GM23338 (cell line): ENCODE results near the gene GFI1B. TPM values are rescaled to one million over a fixed set of nuclear protein-coding genes. Genes with fewer than 3 reads are reported as not detected.

ENCODE experiments used
- ATAC-seq: fragments of 200-7000 bp; cut with Tn5 transposase; 3 replicates; pipeline ENCODE4 v1.9.1; 2020
- DNase-seq: peaks from one replicate; pipeline ENCODE4 v3.0.0-alpha.2; 2015; ENCODE audit warnings: low spot score
- H2AFZ ChIP-seq: fragments of 200-600 bp; sonication (generic); 2 replicates; pipeline ENCODE4 v1.8.0; 2016; ENCODE audit warnings: antibody characterized with exemption, mild to moderate bottlenecking, moderate library complexity
- H3F3A ChIP-seq: fragments of 200-600 bp; sonication (generic); replicated peaks from 2 replicates; pipeline ENCODE4 v1.8.0; 2017; ENCODE audit warnings: antibody characterized with exemption, mixed run types, low read depth
- H3K27ac ChIP-seq: fragments of 200-600 bp; sonication (generic); 2 replicates; pipeline ENCODE4 v1.6.1; 2016; ENCODE audit warnings: low read depth
- H3K27me3 ChIP-seq: fragments of 200-600 bp; sonication (generic); 2 replicates; pipeline ENCODE4 v1.8.0; 2016; ENCODE audit warnings: mild to moderate bottlenecking, mixed run types, moderate library complexity; ENCODE audit not compliant: insufficient read depth
- H3K36me3 ChIP-seq: fragments of 200-600 bp; sonication (generic); 2 replicates; pipeline ENCODE4 v1.8.0; 2016; ENCODE audit warnings: mild to moderate bottlenecking; ENCODE audit not compliant: insufficient read depth
- H3K4me1 ChIP-seq: fragments of 200-600 bp; sonication (generic); 2 replicates; pipeline ENCODE4 v1.8.0; 2016; ENCODE audit warnings: mild to moderate bottlenecking, moderate library complexity; ENCODE audit not compliant: insufficient read depth
- H3K4me2 ChIP-seq: fragments of 200-600 bp; sonication (generic); 2 replicates; pipeline ENCODE4 v1.7.1; 2017; ENCODE audit warnings: mixed run types
- H3K4me3 ChIP-seq: fragments of 200-600 bp; sonication (generic); 2 replicates; pipeline ENCODE4 v1.6.1; 2016; ENCODE audit warnings: mixed run types
- H3K79me2 ChIP-seq: fragments of 200-600 bp; sonication (generic); replicated peaks from 2 replicates; pipeline ENCODE4 v1.8.0; 2017; ENCODE audit warnings: mild to moderate bottlenecking; ENCODE audit not compliant: insufficient read depth
- H3K9me2 ChIP-seq: fragments of 200-600 bp; sonication (generic); 2 replicates; pipeline ENCODE4 v1.8.0; 2017; ENCODE audit not compliant: insufficient read depth
- H4K20me1 ChIP-seq: fragments of 200-600 bp; sonication (generic); replicated peaks from 2 replicates; pipeline ENCODE4 v1.8.0; 2017; ENCODE audit warnings: mild to moderate bottlenecking; ENCODE audit not compliant: insufficient read depth
- H3K27ac Mint-ChIP-seq: 2 replicates; pipeline ENCODE4 v1.8.0; 2020; ENCODE audit warnings: inconsistent platforms, mild to moderate bottlenecking, moderate library complexity, mixed read lengths
- H3K27me3 Mint-ChIP-seq: 3 replicates; pipeline ENCODE4 v1.8.0; 2022; ENCODE audit warnings: low read depth, mild to moderate bottlenecking, moderate library complexity, mixed read lengths, inconsistent platforms; ENCODE audit not compliant: insufficient read depth, poor library complexity
- H3K36me3 Mint-ChIP-seq: 3 replicates; pipeline ENCODE4 v1.8.0; 2021; ENCODE audit warnings: low read depth, mild to moderate bottlenecking, inconsistent platforms, moderate library complexity, mixed read lengths
- H3K4me1 Mint-ChIP-seq: 3 replicates; pipeline ENCODE4 v1.8.0; 2020; ENCODE audit warnings: mild to moderate bottlenecking, inconsistent platforms, mixed read lengths
- H3K4me3 Mint-ChIP-seq: 3 replicates; pipeline ENCODE4 v1.8.0; 2021; ENCODE audit warnings: moderate library complexity, mild to moderate bottlenecking, inconsistent platforms, mixed read lengths
- H3K9me3 Mint-ChIP-seq: 3 replicates; pipeline ENCODE4 v1.8.0; 2020; ENCODE audit warnings: moderate library complexity, mild to moderate bottlenecking, inconsistent platforms, mixed read lengths
- CREB1 ChIP-seq: fragments of 250-450 bp; sonication (Bioruptor Pico); IDR thresholded peaks from 2 replicates; pipeline ENCODE4 v1.5.0; 2020; ENCODE audit warnings: low read depth, mild to moderate bottlenecking, moderate library complexity
- EZH2 ChIP-seq: fragments of 200-600 bp; sonication (generic); IDR thresholded peaks from one replicate; pipeline ENCODE4 v1.8.0; 2017; ENCODE audit warnings: antibody characterized with exemption, mild to moderate bottlenecking, low read depth; ENCODE audit not compliant: unreplicated experiment
- EZH2phosphoT487 ChIP-seq: fragments of 200-600 bp; sonication (generic); IDR thresholded peaks from one replicate; pipeline ENCODE4 v1.8.1; 2018; ENCODE audit warnings: antibody characterized with exemption; ENCODE audit not compliant: unreplicated experiment
- JUNB ChIP-seq: IDR thresholded peaks from one replicate; pipeline ENCODE4 v1.6.1; 2016; ENCODE audit warnings: antibody characterized with exemption; ENCODE audit not compliant: unreplicated experiment
- NANOG ChIP-seq: IDR thresholded peaks from 2 replicates; pipeline ENCODE4 v1.6.1; 2016; ENCODE audit warnings: antibody characterized with exemption, borderline replicate concordance
- POLR2AphosphoS5 ChIP-seq: IDR thresholded peaks from 2 replicates; pipeline ENCODE4 v1.6.1; 2016; ENCODE audit warnings: antibody characterized with exemption, low read depth
- STAT1 ChIP-seq: IDR thresholded peaks from one replicate; pipeline ENCODE4 v1.6.1; 2016; ENCODE audit warnings: antibody characterized with exemption; ENCODE audit not compliant: unreplicated experiment
- ZNF114 ChIP-seq: fragments of 250-450 bp; sonication (Bioruptor Pico); IDR thresholded peaks from 2 replicates; pipeline ENCODE4 v1.5.0; 2020; ENCODE audit warnings: mild to moderate bottlenecking, moderate library complexity
- ZNF331 ChIP-seq: fragments of 250-450 bp; sonication (Bioruptor Pico); IDR thresholded peaks from 2 replicates; pipeline ENCODE4 v1.5.0; 2020; ENCODE audit warnings: low read depth, mild to moderate bottlenecking, moderate library complexity
- polyA plus RNA-seq: library from polyadenylated mRNA; unstranded; fragments of >200 nt; fragmentation: Nextera tagmentation; extraction: Ambion mirVana; gene quantifications from 2 replicates; pipeline ENCODE4 v1.2.1, GENCODE V29; 2016
- total RNA-seq: library from RNA; depleted of rRNA; stranded (reverse); fragments of >200 nt; shearing (Covaris generic); gene quantifications from 2 replicates; pipeline ENCODE4 v1.2.3, GENCODE V29; 2014
- TF ChIP-seq, protein P1 (sequence below), 2 experiments: fragments of 200-600 bp in 1 of 2; sonication (generic) in 1 of 2; conservative IDR thresholded peaks; 2 replicates each; pipeline versions ENCODE4 v1.5.1 to v1.6.1; 2016 to 2017; ENCODE audit warnings: antibody characterized with exemption in 2 of 2, low read depth in 2 of 2, mild to moderate bottlenecking in 2 of 2, moderate library complexity in 1 of 2
- TF ChIP-seq, protein P2 (sequence below): fragments of 250-450 bp; sonication (Bioruptor Pico); IDR thresholded peaks from 2 replicates; pipeline ENCODE4 v1.5.0; 2020; ENCODE audit warnings: mild to moderate bottlenecking, moderate library complexity
- TF ChIP-seq, protein P3 (sequence below): IDR thresholded peaks from one replicate; pipeline ENCODE4 v1.6.1; 2018; ENCODE audit warnings: antibody characterized with exemption; ENCODE audit not compliant: unreplicated experiment
- TF ChIP-seq, protein P4 (sequence below): IDR thresholded peaks from 2 replicates; pipeline ENCODE4 v1.6.1; 2016; ENCODE audit warnings: antibody characterized with exemption

Gene GFI1B
- total and polyA plus RNA-seq, 2 experiments from 2014 or later, result 0.38 TPM; not detected in 1

DNA sequence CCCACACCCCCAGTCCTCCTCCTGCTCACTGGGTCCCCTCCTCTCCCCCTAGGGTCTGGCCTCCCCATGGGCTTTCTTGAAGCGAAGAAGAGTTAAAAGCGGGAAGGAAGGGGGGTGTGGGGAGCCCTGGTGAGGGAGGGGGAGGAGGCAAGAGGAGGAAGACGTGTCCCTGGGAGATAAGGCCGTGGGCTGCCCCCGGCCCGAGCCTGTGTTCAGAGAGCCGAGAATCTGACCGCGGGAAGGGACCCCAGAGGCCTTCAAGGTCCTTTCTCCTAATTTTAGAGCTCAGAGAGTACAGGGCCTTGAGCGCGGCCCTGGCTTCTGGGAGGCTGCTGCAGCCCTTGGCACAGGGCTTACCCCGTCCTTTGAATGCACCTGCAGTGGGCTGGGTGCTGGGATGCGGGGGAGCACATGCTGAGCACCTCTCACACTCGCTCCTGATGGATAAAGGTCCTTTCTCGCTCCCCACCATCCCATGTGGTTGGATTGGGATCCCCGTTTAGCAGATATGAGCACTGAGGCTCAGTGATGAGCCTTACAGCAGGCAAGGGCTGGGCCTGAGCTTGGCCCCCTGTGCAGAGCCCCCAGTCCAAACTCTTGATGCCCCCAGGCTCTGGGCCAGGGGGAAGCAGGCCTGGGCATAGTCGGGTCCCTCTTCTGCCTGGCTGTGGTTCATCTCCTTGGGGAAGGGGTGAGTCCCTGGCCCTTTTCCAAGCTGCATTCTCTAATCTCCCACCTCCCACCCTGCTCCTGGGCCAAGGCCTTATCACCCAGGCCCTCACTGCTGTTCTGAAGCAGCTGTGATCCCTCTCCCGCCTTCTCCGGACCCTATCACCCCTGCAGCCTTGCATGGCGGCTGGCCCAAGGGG lies 5.9 kb downstream of the GFI1B start:
- H4K20me1 ChIP-seq, result no peaks in the 10 kb centered on the region
- no peak overlapping the region for H3K27ac ChIP-seq
- no peak overlapping the region for H3K27ac Mint-ChIP-seq
- H3F3A ChIP-seq, result no peaks in the 10 kb centered on the region
- H3K36me3 Mint-ChIP-seq, result no peaks in the 10 kb centered on the region
- H3K9me2 ChIP-seq, result no peaks in the 10 kb centered on the region
- no peak overlapping the region for H3K4me3 Mint-ChIP-seq
- H3K36me3 ChIP-seq, result no peaks in the 10 kb centered on the region
- no peak overlapping the region for H3K4me2 ChIP-seq
- DNase-seq (no peak), ATAC-seq (no peak)
- no peak for TF ChIP-seq EZH2phosphoT487
- TF ChIP-seq STAT1, result no peak
- no peak for TF ChIP-seq ZNF114 (CRISPR knock-in tag)
- TF ChIP-seq, protein P1, sequence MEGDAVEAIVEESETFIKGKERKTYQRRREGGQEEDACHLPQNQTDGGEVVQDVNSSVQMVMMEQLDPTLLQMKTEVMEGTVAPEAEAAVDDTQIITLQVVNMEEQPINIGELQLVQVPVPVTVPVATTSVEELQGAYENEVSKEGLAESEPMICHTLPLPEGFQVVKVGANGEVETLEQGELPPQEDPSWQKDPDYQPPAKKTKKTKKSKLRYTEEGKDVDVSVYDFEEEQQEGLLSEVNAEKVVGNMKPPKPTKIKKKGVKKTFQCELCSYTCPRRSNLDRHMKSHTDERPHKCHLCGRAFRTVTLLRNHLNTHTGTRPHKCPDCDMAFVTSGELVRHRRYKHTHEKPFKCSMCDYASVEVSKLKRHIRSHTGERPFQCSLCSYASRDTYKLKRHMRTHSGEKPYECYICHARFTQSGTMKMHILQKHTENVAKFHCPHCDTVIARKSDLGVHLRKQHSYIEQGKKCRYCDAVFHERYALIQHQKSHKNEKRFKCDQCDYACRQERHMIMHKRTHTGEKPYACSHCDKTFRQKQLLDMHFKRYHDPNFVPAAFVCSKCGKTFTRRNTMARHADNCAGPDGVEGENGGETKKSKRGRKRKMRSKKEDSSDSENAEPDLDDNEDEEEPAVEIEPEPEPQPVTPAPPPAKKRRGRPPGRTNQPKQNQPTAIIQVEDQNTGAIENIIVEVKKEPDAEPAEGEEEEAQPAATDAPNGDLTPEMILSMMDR (conservative IDR thresholded peaks at IDR 0.05; ENCODE audit: low read depth in 2 of 2), result no peak
- no peak for TF ChIP-seq EZH2
- TF ChIP-seq POLR2AphosphoS5, result no peak
- TF ChIP-seq NANOG, result no peak
- TF ChIP-seq JUNB, result no peak
- no peak for TF ChIP-seq ZNF331
- TF ChIP-seq, protein P2, sequence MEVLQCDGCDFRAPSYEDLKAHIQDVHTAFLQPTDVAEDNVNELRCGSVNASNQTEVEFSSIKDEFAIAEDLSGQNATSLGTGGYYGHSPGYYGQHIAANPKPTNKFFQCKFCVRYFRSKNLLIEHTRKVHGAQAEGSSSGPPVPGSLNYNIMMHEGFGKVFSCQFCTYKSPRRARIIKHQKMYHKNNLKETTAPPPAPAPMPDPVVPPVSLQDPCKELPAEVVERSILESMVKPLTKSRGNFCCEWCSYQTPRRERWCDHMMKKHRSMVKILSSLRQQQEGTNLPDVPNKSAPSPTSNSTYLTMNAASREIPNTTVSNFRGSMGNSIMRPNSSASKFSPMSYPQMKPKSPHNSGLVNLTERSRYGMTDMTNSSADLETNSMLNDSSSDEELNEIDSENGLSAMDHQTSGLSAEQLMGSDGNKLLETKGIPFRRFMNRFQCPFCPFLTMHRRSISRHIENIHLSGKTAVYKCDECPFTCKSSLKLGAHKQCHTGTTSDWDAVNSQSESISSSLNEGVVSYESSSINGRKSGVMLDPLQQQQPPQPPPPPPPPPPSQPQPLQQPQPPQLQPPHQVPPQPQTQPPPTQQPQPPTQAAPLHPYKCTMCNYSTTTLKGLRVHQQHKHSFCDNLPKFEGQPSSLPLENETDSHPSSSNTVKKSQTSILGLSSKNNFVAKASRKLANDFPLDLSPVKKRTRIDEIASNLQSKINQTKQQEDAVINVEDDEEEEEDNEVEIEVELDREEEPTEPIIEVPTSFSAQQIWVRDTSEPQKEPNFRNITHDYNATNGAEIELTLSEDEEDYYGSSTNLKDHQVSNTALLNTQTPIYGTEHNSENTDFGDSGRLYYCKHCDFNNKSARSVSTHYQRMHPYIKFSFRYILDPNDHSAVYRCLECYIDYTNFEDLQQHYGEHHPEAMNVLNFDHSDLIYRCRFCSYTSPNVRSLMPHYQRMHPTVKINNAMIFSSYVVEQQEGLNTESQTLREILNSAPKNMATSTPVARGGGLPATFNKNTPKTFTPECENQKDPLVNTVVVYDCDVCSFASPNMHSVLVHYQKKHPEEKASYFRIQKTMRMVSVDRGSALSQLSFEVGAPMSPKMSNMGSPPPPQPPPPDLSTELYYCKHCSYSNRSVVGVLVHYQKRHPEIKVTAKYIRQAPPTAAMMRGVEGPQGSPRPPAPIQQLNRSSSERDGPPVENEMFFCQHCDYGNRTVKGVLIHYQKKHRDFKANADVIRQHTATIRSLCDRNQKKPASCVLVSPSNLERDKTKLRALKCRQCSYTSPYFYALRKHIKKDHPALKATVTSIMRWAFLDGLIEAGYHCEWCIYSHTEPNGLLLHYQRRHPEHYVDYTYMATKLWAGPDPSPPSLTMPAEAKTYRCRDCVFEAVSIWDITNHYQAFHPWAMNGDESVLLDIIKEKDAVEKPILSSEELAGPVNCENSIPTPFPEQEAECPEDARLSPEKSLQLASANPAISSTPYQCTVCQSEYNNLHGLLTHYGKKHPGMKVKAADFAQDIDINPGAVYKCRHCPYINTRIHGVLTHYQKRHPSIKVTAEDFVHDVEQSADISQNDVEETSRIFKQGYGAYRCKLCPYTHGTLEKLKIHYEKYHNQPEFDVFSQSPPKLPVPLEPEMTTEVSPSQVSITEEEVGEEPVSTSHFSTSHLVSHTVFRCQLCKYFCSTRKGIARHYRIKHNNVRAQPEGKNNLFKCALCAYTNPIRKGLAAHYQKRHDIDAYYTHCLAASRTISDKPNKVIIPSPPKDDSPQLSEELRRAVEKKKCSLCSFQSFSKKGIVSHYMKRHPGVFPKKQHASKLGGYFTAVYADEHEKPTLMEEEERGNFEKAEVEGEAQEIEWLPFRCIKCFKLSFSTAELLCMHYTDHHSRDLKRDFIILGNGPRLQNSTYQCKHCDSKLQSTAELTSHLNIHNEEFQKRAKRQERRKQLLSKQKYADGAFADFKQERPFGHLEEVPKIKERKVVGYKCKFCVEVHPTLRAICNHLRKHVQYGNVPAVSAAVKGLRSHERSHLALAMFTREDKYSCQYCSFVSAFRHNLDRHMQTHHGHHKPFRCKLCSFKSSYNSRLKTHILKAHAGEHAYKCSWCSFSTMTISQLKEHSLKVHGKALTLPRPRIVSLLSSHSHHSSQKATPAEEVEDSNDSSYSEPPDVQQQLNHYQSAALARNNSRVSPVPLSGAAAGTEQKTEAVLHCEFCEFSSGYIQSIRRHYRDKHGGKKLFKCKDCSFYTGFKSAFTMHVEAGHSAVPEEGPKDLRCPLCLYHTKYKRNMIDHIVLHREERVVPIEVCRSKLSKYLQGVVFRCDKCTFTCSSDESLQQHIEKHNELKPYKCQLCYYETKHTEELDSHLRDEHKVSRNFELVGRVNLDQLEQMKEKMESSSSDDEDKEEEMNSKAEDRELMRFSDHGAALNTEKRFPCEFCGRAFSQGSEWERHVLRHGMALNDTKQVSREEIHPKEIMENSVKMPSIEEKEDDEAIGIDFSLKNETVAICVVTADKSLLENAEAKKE (CRISPR knock-in tag), result no peak
- TF ChIP-seq, protein P3, sequence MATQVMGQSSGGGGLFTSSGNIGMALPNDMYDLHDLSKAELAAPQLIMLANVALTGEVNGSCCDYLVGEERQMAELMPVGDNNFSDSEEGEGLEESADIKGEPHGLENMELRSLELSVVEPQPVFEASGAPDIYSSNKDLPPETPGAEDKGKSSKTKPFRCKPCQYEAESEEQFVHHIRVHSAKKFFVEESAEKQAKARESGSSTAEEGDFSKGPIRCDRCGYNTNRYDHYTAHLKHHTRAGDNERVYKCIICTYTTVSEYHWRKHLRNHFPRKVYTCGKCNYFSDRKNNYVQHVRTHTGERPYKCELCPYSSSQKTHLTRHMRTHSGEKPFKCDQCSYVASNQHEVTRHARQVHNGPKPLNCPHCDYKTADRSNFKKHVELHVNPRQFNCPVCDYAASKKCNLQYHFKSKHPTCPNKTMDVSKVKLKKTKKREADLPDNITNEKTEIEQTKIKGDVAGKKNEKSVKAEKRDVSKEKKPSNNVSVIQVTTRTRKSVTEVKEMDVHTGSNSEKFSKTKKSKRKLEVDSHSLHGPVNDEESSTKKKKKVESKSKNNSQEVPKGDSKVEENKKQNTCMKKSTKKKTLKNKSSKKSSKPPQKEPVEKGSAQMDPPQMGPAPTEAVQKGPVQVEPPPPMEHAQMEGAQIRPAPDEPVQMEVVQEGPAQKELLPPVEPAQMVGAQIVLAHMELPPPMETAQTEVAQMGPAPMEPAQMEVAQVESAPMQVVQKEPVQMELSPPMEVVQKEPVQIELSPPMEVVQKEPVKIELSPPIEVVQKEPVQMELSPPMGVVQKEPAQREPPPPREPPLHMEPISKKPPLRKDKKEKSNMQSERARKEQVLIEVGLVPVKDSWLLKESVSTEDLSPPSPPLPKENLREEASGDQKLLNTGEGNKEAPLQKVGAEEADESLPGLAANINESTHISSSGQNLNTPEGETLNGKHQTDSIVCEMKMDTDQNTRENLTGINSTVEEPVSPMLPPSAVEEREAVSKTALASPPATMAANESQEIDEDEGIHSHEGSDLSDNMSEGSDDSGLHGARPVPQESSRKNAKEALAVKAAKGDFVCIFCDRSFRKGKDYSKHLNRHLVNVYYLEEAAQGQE, result no peak
- TF ChIP-seq CREB1 (CRISPR knock-in tag), result no peak
- TF ChIP-seq, protein P4, sequence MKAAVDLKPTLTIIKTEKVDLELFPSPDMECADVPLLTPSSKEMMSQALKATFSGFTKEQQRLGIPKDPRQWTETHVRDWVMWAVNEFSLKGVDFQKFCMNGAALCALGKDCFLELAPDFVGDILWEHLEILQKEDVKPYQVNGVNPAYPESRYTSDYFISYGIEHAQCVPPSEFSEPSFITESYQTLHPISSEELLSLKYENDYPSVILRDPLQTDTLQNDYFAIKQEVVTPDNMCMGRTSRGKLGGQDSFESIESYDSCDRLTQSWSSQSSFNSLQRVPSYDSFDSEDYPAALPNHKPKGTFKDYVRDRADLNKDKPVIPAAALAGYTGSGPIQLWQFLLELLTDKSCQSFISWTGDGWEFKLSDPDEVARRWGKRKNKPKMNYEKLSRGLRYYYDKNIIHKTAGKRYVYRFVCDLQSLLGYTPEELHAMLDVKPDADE, result no peak
- no peaks in the 10 kb centered on the region; the same call in 1 of the 2 replicates for H3K4me1 ChIP-seq
- no peaks in the 10 kb centered on the region for H3K9me3 Mint-ChIP-seq
- peaks cover 4% of the 10 kb centered on the region for H3K4me1 Mint-ChIP-seq
- H3K27me3 Mint-ChIP-seq, result peaks cover 16% of the 10 kb centered on the region
- H3K27me3 ChIP-seq, result peaks cover 3% of the 10 kb centered on the region
- H3K4me3 ChIP-seq, result no peak overlapping the region
- H2AFZ ChIP-seq, result no peak overlapping the region
- H3K79me2 ChIP-seq, result no peaks in the 10 kb centered on the region
